OCI-LY3 (cell line): ENCODE data around the gene GUCY1A2.

Source experiments
- H2AFZ ChIP-seq: fragments of 200-600, 300-600 bp; shearing (Covaris generic); 2 replicates; pipeline ENCODE4 v1.6.0; 2014; ENCODE audit warnings: antibody characterized with exemption, low read depth, low read length
- H3K27ac ChIP-seq: fragments of 200-600, 300-600 bp; sonication (generic); 2 replicates; pipeline ENCODE4 v1.5.1; 2014; ENCODE audit warnings: mild to moderate bottlenecking, low read length, moderate library complexity, mixed read lengths
- H3K27me3 ChIP-seq: fragments of 200-600, 300-600 bp; sonication (generic); 2 replicates; pipeline ENCODE4 v1.6.1; 2014; ENCODE audit warnings: low read depth, low read length, mixed read lengths
- H3K36me3 ChIP-seq: fragments of 200-600, 300-600 bp; sonication (generic); replicated peaks from 2 replicates; pipeline ENCODE3; 2014; ENCODE audit warnings: low read depth, low read length, mixed read lengths
- H3K4me1 ChIP-seq: fragments of 300-600, 200-600 bp; sonication (generic); 2 replicates; pipeline ENCODE4 v1.6.1; 2014; ENCODE audit warnings: low read length, mixed read lengths
- H3K4me2 ChIP-seq: fragments of 200-600, 300-600 bp; sonication (generic); 2 replicates; pipeline ENCODE4 v1.6.1; 2014; ENCODE audit warnings: low read length, mixed read lengths
- H3K4me3 ChIP-seq: fragments of 300-600, 200-600 bp; sonication (generic); 2 replicates; pipeline ENCODE4 v1.5.1; 2014; ENCODE audit warnings: antibody characterized with exemption, mild to moderate bottlenecking, low read length, moderate library complexity
- H3K79me2 ChIP-seq: fragments of 300-600, 200-600 bp; shearing (Covaris generic); 2 replicates; pipeline ENCODE4 v1.6.1; 2014; ENCODE audit warnings: mild to moderate bottlenecking, low read length, mixed read lengths
- H3K9ac ChIP-seq: fragments of 300-600, 200-600 bp; shearing (Covaris generic); 2 replicates; pipeline ENCODE4 v1.6.0; 2014; ENCODE audit warnings: mild to moderate bottlenecking, low read length, moderate library complexity
- H3K9me3 ChIP-seq: fragments of 200-600, 300-600 bp; shearing (Covaris generic); 2 replicates; pipeline ENCODE4 v1.6.1; 2014; ENCODE audit warnings: low read length, mixed read lengths; ENCODE audit not compliant: insufficient read depth
- H4K20me1 ChIP-seq: fragments of 200-600, 300-600 bp; sonication (generic); 2 replicates; pipeline ENCODE4 v1.6.1; 2016; ENCODE audit warnings: low read length, mixed read lengths; ENCODE audit not compliant: insufficient read depth
- CTCF ChIP-seq: fragments of 200-600, 300-600 bp; sonication (generic); IDR thresholded peaks from 2 replicates; pipeline ENCODE4 v1.5.1; 2014; ENCODE audit warnings: antibody characterized with exemption, low read length, low read depth
- EZH2phosphoT487 ChIP-seq: fragments of 200-600 bp; shearing (Covaris generic); IDR thresholded peaks from 2 replicates; pipeline ENCODE4 v1.6.1; 2018; ENCODE audit warnings: antibody characterized with exemption, mixed run types, low read depth

Gene GUCY1A2

GRCh38 chr11:106690923-106691322 is 327.4 kb downstream of the GUCY1A2 start:
- Histone ChIP-seq H3K27ac (no peak overlapping the region), H3K4me2 (no peak overlapping the region), H3K27me3 (no peaks in the 10 kb centered on the region), H3K9ac (no peak overlapping the region), H3K79me2 (no peaks in the 10 kb centered on the region), H3K4me1 (no peaks in the 10 kb centered on the region), H2AFZ (no peak overlapping the region), H3K36me3 (no peaks in the 10 kb centered on the region), H3K4me3 (no peak overlapping the region), H3K9me3 (no peaks in the 10 kb centered on the region), H4K20me1 (no peaks in the 10 kb centered on the region)
- no peak for TF ChIP-seq CTCF
- no peak for TF ChIP-seq EZH2phosphoT487

- Histone ChIP-seq H3K79me2 (no peaks in the 10 kb centered on the region), H3K4me2 (no peak overlapping the region), H3K36me3 (no peaks in the 10 kb centered on the region), H4K20me1 (no peaks in the 10 kb centered on the region), H3K9ac (no peak overlapping the region), H2AFZ (no peak overlapping the region), H3K27ac (no peak overlapping the region), H3K9me3 (no peaks in the 10 kb centered on the region), H3K4me3 (no peak overlapping the region), H3K27me3 (no peaks in the 10 kb centered on the region), H3K4me1 (no peaks in the 10 kb centered on the region)
- TF ChIP-seq EZH2phosphoT487, result no peak
- no peak for TF ChIP-seq CTCF
These were observed 333.3 kb downstream of the GUCY1A2 start for GRCh38 chr11:106684944-106685343.

- H3K9ac ChIP-seq, result no peak overlapping the region
- H3K27ac ChIP-seq, result no peak overlapping the region
- no peak overlapping the region for H2AFZ ChIP-seq
- H3K4me2 ChIP-seq, result no peak overlapping the region
- no peaks in the 10 kb centered on the region for H3K27me3 ChIP-seq
- no peaks in the 10 kb centered on the region for H3K9me3 ChIP-seq
- no peaks in the 10 kb centered on the region for H4K20me1 ChIP-seq
- H3K36me3 ChIP-seq, result no peaks in the 10 kb centered on the region
- H3K4me1 ChIP-seq, result no peaks in the 10 kb centered on the region
- no peak overlapping the region for H3K4me3 ChIP-seq
- TF ChIP-seq EZH2phosphoT487 (no peak), CTCF (no peak)
- H3K79me2 ChIP-seq, result no peaks in the 10 kb centered on the region
These were observed 334.8 kb downstream of the GUCY1A2 start for GRCh38 chr11:106683435-106683834.

- Histone ChIP-seq H2AFZ (no peak overlapping the region), H3K4me1 (no peaks in the 10 kb centered on the region), H3K9me3 (no peaks in the 10 kb centered on the region), H4K20me1 (no peaks in the 10 kb centered on the region), H3K9ac (no peak overlapping the region), H3K79me2 (no peaks in the 10 kb centered on the region), H3K27ac (no peak overlapping the region), H3K4me2 (no peak overlapping the region), H3K27me3 (no peaks in the 10 kb centered on the region), H3K4me3 (no peak overlapping the region), H3K36me3 (no peaks in the 10 kb centered on the region)
- no peak for TF ChIP-seq EZH2phosphoT487
- TF ChIP-seq CTCF, result no peak
These were observed 336.8 kb downstream of the GUCY1A2 start for GRCh38 chr11:106681435-106681834.
